ENCODE results near the gene KLF11. TPM values are rescaled to one million over a fixed set of nuclear protein-coding genes. Genes with fewer than 3 reads are reported as not detected.

KLF11 gene
- polyA plus RNA-seq, 1 donor from 2014 or later = 5.7 TPM

- H2AFZ ChIP-seq (ENCODE audit: low read depth, low read length) = no peak overlapping the region
- H4K20me1 ChIP-seq (ENCODE audit: insufficient read depth) = no peaks in the 10 kb centered on the region
- TF ChIP-seq EP300 (conservative IDR thresholded peaks at IDR 0.05; ENCODE audit: poor library complexity, severe bottlenecking) = no peak
- TF ChIP-seq EZH2 (IDR thresholded peaks at IDR 0.05; ENCODE audit: borderline replicate concordance, insufficient read depth, low read length, poor library complexity, severe bottlenecking) = no peak
- no peak for TF ChIP-seq RAD21 (conservative IDR thresholded peaks at IDR 0.05)
- TF ChIP-seq REST (IDR thresholded peaks at IDR 0.05; ENCODE audit: borderline replicate concordance) = no peak
- TF ChIP-seq POLR2AphosphoS5 (IDR thresholded peaks at IDR 0.05) = no peak
- TF ChIP-seq MXI1 (conservative IDR thresholded peaks at IDR 0.05; ENCODE audit: poor library complexity, severe bottlenecking) = no peak
- TF ChIP-seq SMC3 (conservative IDR thresholded peaks at IDR 0.05; ENCODE audit: poor library complexity) = no peak
- TF ChIP-seq TAF1 (IDR thresholded peaks at IDR 0.05; ENCODE audit: low read depth) = no peak
- TF ChIP-seq, protein P1, sequence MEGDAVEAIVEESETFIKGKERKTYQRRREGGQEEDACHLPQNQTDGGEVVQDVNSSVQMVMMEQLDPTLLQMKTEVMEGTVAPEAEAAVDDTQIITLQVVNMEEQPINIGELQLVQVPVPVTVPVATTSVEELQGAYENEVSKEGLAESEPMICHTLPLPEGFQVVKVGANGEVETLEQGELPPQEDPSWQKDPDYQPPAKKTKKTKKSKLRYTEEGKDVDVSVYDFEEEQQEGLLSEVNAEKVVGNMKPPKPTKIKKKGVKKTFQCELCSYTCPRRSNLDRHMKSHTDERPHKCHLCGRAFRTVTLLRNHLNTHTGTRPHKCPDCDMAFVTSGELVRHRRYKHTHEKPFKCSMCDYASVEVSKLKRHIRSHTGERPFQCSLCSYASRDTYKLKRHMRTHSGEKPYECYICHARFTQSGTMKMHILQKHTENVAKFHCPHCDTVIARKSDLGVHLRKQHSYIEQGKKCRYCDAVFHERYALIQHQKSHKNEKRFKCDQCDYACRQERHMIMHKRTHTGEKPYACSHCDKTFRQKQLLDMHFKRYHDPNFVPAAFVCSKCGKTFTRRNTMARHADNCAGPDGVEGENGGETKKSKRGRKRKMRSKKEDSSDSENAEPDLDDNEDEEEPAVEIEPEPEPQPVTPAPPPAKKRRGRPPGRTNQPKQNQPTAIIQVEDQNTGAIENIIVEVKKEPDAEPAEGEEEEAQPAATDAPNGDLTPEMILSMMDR (IDR thresholded peaks at IDR 0.05; ENCODE audit: poor library complexity, severe bottlenecking) = no peak
- no peaks in the 10 kb centered on the region for H3K27me3 ChIP-seq (ENCODE audit: insufficient read depth, low read depth, low read length)
- no peak overlapping the region for H3K4me3 ChIP-seq (ENCODE audit: low read length)
- H3K9ac ChIP-seq (ENCODE audit: low read length) = no peak overlapping the region
- H3K27ac ChIP-seq (ENCODE audit: low read length) = no peak overlapping the region
- H3K79me2 ChIP-seq (replicated peaks; ENCODE audit: insufficient read depth, low read length) = no peaks in the 10 kb centered on the region
- H3F3A ChIP-seq (ENCODE audit: insufficient read depth, low read length, poor library complexity, severe bottlenecking) = no peaks in the 10 kb centered on the region
- H3K9me2 ChIP-seq (ENCODE audit: insufficient read depth, low read length) = no peaks in the 10 kb centered on the region
- no peak overlapping the region for H3K4me2 ChIP-seq (ENCODE audit: low read length)
- no peaks in the 10 kb centered on the region for H3K36me3 ChIP-seq (ENCODE audit: insufficient read depth, low read length)
- no peaks in the 10 kb centered on the region for H3K9me3 ChIP-seq (ENCODE audit: low read length)
These were observed 11.2 kb upstream of the KLF11 start for GRCh38 chr2:10031886-10032745.

DNA sequence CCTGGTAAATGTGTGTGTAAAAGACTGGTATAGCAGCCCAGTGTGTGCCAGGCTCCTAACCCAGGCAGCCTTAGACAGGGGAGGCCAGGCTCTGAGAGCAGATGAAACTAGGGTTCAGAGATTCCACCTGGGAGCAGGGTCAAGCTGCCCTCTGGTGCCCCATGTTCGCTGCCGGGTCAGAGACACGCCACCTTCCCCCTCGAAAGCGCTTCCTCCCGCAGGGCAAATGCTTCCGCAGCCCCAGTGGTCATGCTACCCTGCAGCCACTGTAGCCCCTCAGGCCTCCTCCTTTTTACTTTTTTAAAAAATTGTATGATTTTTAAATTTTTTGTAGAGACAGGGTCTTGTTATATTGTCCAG, 10.6 kb upstream of the KLF11 start:
- Histone ChIP-seq H3K9me3 (ENCODE audit: low read length) (no peaks in the 10 kb centered on the region), H3K27me3 (ENCODE audit: insufficient read depth, low read depth, low read length) (no peaks in the 10 kb centered on the region), H2AFZ (ENCODE audit: low read depth, low read length) (no peak overlapping the region), H3K79me2 (replicated peaks; ENCODE audit: insufficient read depth, low read length) (no peaks in the 10 kb centered on the region), H3K4me3 (ENCODE audit: low read length) (no peak overlapping the region), H3K9me2 (ENCODE audit: insufficient read depth, low read length) (no peaks in the 10 kb centered on the region), H3F3A (ENCODE audit: insufficient read depth, low read length, poor library complexity, severe bottlenecking) (no peaks in the 10 kb centered on the region), H4K20me1 (ENCODE audit: insufficient read depth) (no peaks in the 10 kb centered on the region), H3K9ac (ENCODE audit: low read length) (no peak overlapping the region), H3K4me2 (ENCODE audit: low read length) (no peak overlapping the region), H3K36me3 (ENCODE audit: insufficient read depth, low read length) (no peaks in the 10 kb centered on the region), H3K27ac (ENCODE audit: low read length) (no peak overlapping the region)
- TF ChIP-seq, protein P1 (IDR thresholded peaks at IDR 0.05; ENCODE audit: poor library complexity, severe bottlenecking) = no peak
- TF ChIP-seq TAF1 (IDR thresholded peaks at IDR 0.05; ENCODE audit: low read depth) = no peak
- TF ChIP-seq SMC3 (conservative IDR thresholded peaks at IDR 0.05; ENCODE audit: poor library complexity) = no peak
- no peak for TF ChIP-seq POLR2AphosphoS5 (IDR thresholded peaks at IDR 0.05)
- no peak for TF ChIP-seq RAD21 (conservative IDR thresholded peaks at IDR 0.05)
- TF ChIP-seq MXI1 (conservative IDR thresholded peaks at IDR 0.05; ENCODE audit: poor library complexity, severe bottlenecking) = no peak
- TF ChIP-seq EZH2 (IDR thresholded peaks at IDR 0.05; ENCODE audit: borderline replicate concordance, insufficient read depth, low read length, poor library complexity, severe bottlenecking) = no peak
- TF ChIP-seq EP300 (conservative IDR thresholded peaks at IDR 0.05; ENCODE audit: poor library complexity, severe bottlenecking) = no peak
- no peak for TF ChIP-seq REST (IDR thresholded peaks at IDR 0.05; ENCODE audit: borderline replicate concordance)
